Calu3 (cell line): ENCODE data around the gene WDPCP. TPM values are rescaled to one million over a fixed set of nuclear protein-coding genes. Genes with fewer than 3 reads are reported as not detected.

ENCODE experiments used
- BruUV-seq: library from RNA; stranded (reverse); fragments of 400-500 nt; replicated peaks from 2 replicates; lab custom pipeline; 2021; lab: Mats Ljungman, UMichigan
- CTCF ChIA-PET: fragments of 300-600 bp; sonication (Branson Sonifier 250); formaldehyde crosslinking; loops from one replicate; lab custom pipeline; 2022; ENCODE audit warnings: antibody characterized with exemption; lab: Charles Lee
- DNase-seq: peaks from one replicate; pipeline ENCODE4 v3.0.0; 2022
- H3K27ac Mint-ChIP-seq: one replicate; pipeline ENCODE4 v1.8.0; 2022; ENCODE audit warnings: mixed read lengths; ENCODE audit not compliant: unreplicated experiment
- H3K27me3 Mint-ChIP-seq: one replicate; pipeline ENCODE4 v1.8.0; 2022; ENCODE audit warnings: mixed read lengths; ENCODE audit not compliant: unreplicated experiment
- H3K36me3 Mint-ChIP-seq: one replicate; pipeline ENCODE4 v1.8.0; 2022; ENCODE audit warnings: mild to moderate bottlenecking, moderate library complexity, mixed read lengths; ENCODE audit not compliant: insufficient read depth, unreplicated experiment
- H3K4me1 Mint-ChIP-seq: one replicate; pipeline ENCODE4 v1.8.0; 2022; ENCODE audit warnings: mild to moderate bottlenecking, low read depth, mixed read lengths; ENCODE audit not compliant: unreplicated experiment
- H3K4me3 Mint-ChIP-seq: one replicate; pipeline ENCODE4 v1.8.0; 2022; ENCODE audit warnings: mild to moderate bottlenecking, low read depth, moderate library complexity, mixed read lengths; ENCODE audit not compliant: unreplicated experiment
- H3K9me3 Mint-ChIP-seq: one replicate; pipeline ENCODE4 v1.8.0; 2022; ENCODE audit warnings: low read depth, mixed read lengths; ENCODE audit not compliant: unreplicated experiment
- intact Hi-C: fragments of 100-400 bp; cut with micrococcal nuclease; formaldehyde crosslinking; loops from one replicate; pipeline ENCODE4 v1.10.0; 2022; ENCODE audit not compliant: unreplicated experiment
- total RNA-seq: library from RNA; stranded (reverse); gene quantifications from 2 replicates; pipeline ENCODE4 v1.2.3, GENCODE V29; 2022
- TF ChIP-seq, protein P1 (sequence below): fragments of 200-600 bp; IDR thresholded peaks from one replicate; pipeline ENCODE4 v1.8.0; 2022; ENCODE audit warnings: antibody characterized with exemption; ENCODE audit not compliant: unreplicated experiment

The WDPCP gene
- total RNA-seq, 1 experiment from 2014 or later, result 9.0 TPM

DNA sequence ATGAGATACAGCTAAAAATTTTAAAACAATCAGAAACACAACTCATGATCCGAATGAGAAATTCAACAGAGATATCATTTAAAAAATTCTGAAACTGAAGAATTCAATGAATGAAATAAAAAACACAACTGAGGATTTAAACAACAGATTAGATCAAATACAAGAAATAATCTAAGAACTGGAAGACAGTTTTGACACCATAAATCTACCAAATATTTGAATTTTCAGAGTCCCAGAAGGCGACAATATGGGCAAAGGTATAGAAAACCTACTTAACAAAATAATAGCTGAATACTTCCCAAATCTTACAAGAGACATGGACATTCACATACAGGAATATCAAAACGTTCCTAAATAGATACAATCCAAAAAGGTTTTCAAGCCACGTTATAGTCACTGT is 315.7 kb downstream of the WDPCP start:
- intact Hi-C loops, result no loop called here
- Mint-ChIP-seq H3K36me3 (no peaks in the 10 kb centered on the region), H3K27ac (no peak overlapping the region), H3K4me3 (no peak overlapping the region), H3K4me1 (no peaks in the 10 kb centered on the region), H3K27me3 (no peaks in the 10 kb centered on the region), H3K9me3 (peaks cover 14% of the 10 kb centered on the region)
- CTCF ChIA-PET, result no interaction called here
- TF ChIP-seq, protein P1, sequence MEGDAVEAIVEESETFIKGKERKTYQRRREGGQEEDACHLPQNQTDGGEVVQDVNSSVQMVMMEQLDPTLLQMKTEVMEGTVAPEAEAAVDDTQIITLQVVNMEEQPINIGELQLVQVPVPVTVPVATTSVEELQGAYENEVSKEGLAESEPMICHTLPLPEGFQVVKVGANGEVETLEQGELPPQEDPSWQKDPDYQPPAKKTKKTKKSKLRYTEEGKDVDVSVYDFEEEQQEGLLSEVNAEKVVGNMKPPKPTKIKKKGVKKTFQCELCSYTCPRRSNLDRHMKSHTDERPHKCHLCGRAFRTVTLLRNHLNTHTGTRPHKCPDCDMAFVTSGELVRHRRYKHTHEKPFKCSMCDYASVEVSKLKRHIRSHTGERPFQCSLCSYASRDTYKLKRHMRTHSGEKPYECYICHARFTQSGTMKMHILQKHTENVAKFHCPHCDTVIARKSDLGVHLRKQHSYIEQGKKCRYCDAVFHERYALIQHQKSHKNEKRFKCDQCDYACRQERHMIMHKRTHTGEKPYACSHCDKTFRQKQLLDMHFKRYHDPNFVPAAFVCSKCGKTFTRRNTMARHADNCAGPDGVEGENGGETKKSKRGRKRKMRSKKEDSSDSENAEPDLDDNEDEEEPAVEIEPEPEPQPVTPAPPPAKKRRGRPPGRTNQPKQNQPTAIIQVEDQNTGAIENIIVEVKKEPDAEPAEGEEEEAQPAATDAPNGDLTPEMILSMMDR, result no peak
- DNase-seq, result no peak
- BruUV-seq, result no TSS peak

DNA sequence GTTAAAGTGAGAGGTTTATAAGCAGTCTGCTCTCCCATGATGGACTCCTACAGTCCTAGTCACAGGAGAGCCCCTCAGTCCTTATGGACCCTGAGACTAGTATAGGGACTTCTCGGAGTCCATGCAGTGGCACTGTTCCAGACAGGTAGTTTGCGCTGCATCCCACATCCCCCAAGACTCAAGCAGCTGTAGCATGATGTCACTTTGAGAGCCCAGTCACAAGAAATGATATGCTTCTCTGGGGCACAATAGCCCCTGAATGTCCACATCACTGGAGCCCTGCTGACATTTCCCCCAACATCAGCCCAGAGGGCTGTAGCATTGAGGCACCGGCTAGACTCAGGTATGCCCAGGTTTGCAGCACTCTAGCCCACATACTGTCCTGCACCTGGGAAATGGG is 317.6 kb downstream of the WDPCP start:
- H3K4me3 Mint-ChIP-seq, result no peak overlapping the region
- CTCF ChIA-PET, result no interaction called here
- no peaks in the 10 kb centered on the region for H3K36me3 Mint-ChIP-seq
- H3K27ac Mint-ChIP-seq, result no peak overlapping the region
- TF ChIP-seq, protein P1, result no peak
- intact Hi-C loops, result no loop called here
- BruUV-seq, result no TSS peak
- H3K4me1 Mint-ChIP-seq, result no peaks in the 10 kb centered on the region
- H3K9me3 Mint-ChIP-seq, result peaks cover 16% of the 10 kb centered on the region
- no peak for DNase-seq
- H3K27me3 Mint-ChIP-seq, result no peaks in the 10 kb centered on the region

DNA sequence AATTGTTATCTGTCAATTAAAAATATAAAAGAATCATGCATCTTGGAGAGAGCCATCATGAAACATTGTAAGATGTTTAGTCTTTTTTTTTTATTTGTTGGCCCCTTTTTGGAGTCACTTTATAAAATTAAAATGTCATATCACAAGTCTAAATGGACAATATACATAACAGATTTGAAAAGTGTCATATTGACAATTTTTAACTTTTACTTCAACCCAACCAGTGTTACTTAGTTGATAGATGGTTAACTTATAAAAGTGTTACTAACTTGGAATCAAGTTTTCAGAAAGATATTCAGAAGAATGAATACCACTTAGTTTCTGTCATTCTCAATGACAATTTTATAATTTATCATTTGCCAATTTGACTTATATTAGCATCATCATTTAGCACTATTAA is 319.3 kb downstream of the WDPCP start:
- CTCF ChIA-PET, result no interaction called here
- intact Hi-C loops, result no loop called here
- no TSS peak for BruUV-seq

DNA sequence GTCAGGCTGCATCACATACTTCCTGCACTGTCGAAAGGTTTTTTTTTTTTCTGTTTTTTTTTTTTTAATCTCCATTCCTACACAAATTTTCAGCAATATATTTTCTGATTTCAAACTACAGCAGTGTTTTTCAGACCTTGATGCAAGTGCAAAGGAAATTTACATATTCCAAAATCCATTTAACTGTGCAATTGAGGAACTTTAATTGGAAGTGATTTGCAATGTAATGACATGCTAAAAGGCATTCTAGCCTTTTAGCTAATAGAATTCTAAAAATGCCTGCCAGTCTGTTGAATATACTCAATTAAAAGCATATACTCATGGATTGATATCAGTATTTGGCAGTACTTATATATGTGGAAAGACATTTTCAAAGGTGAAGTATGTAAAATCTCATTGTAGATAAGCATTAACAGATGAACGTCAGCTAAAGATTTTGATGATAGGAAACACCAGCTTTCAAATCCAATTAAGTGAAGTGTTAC is 327.1 kb downstream of the WDPCP start:
- intact Hi-C loops, result no loop called here
- no peak for DNase-seq
- CTCF ChIA-PET, result no interaction called here
- Mint-ChIP-seq H3K9me3 (no peaks in the 10 kb centered on the region), H3K4me3 (no peak overlapping the region), H3K27ac (no peak overlapping the region), H3K4me1 (no peaks in the 10 kb centered on the region), H3K27me3 (no peaks in the 10 kb centered on the region), H3K36me3 (no peaks in the 10 kb centered on the region)
- no TSS peak for BruUV-seq
- TF ChIP-seq, protein P1, result no peak

More for the DNA sequence above, 319.3 kb downstream of the WDPCP start:
- Mint-ChIP-seq H3K27ac (no peak overlapping the region), H3K4me3 (no peak overlapping the region), H3K27me3 (no peaks in the 10 kb centered on the region), H3K4me1 (no peaks in the 10 kb centered on the region), H3K36me3 (no peaks in the 10 kb centered on the region), H3K9me3 (peaks cover 12% of the 10 kb centered on the region)
- TF ChIP-seq, protein P1, result no peak
- DNase-seq, result no peak
